Neural progenitor cell (in vitro differentiated cells): ENCODE measurements around the gene P2RX5.

Experiments used
- CTCF ChIP-seq: fragments of 200-600 bp; sonication (generic); IDR thresholded peaks from 2 replicates; pipeline ENCODE4 v1.5.1; 2017; ENCODE audit warnings: antibody characterized with exemption, mild to moderate bottlenecking
- EZH2 ChIP-seq: fragments of 200-600 bp; sonication (generic); IDR thresholded peaks from 2 replicates; pipeline ENCODE4 v1.6.1; 2017; ENCODE audit warnings: antibody characterized with exemption, mild to moderate bottlenecking, moderate library complexity

GRCh38 chr17:3712811-3713463, 17.0 kb upstream of the P2RX5 start:
- no peak for TF ChIP-seq CTCF
- TF ChIP-seq EZH2: no peak
